ENCODE data around the gene NEXN. TPM values are rescaled to one million over a fixed set of nuclear protein-coding genes. Genes with fewer than 3 reads are reported as not detected.

The NEXN gene
- total RNA-seq, 1 experiment from 2014 or later = 1.6 TPM

DNA sequence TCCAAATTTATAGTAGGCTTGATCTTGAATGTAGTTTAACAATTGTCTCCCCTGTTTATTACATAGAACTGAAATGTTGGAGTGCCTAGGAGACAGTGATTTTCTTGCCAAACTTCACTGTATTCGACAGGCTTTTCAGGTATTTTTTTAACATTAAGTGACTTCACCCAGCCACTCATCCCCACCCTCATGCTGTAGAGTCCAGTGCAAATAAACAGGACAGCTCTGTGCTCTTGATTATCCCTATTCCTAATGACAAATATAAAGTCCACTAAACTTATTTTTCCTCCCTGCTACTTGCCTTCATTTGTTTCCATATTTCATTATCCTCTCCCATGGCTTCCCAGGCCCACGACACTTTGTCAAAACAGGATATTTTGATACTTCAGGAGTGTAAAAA lies 29.2 kb upstream of the NEXN start:
- Mint-ChIP-seq H3K4me1 (ENCODE audit: insufficient read depth, unreplicated experiment) (peaks cover 15% of the 10 kb centered on the region), H3K4me3 (ENCODE audit: unreplicated experiment) (no peak overlapping the region), H3K27me3 (ENCODE audit: insufficient read depth, unreplicated experiment) (no peaks in the 10 kb centered on the region), H3K9me3 (ENCODE audit: unreplicated experiment) (peaks cover 16% of the 10 kb centered on the region), H3K27ac (ENCODE audit: low read depth, unreplicated experiment) (peak overlapping the region; percentile 35), H3K36me3 (ENCODE audit: insufficient read depth, unreplicated experiment) (peaks cover 40% of the 10 kb centered on the region)
- TF ChIP-seq, protein P1, sequence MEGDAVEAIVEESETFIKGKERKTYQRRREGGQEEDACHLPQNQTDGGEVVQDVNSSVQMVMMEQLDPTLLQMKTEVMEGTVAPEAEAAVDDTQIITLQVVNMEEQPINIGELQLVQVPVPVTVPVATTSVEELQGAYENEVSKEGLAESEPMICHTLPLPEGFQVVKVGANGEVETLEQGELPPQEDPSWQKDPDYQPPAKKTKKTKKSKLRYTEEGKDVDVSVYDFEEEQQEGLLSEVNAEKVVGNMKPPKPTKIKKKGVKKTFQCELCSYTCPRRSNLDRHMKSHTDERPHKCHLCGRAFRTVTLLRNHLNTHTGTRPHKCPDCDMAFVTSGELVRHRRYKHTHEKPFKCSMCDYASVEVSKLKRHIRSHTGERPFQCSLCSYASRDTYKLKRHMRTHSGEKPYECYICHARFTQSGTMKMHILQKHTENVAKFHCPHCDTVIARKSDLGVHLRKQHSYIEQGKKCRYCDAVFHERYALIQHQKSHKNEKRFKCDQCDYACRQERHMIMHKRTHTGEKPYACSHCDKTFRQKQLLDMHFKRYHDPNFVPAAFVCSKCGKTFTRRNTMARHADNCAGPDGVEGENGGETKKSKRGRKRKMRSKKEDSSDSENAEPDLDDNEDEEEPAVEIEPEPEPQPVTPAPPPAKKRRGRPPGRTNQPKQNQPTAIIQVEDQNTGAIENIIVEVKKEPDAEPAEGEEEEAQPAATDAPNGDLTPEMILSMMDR (IDR thresholded peaks at IDR 0.05; ENCODE audit: unreplicated experiment) = no peak
- CTCF ChIA-PET = no interaction called here
- POLR2A ChIA-PET = interaction anchor here (0.8 to 2.2 kb wide), 2 partner anchors 8 to 1723 kb away, joined by 3 to 6 read pairs; no protein-coding TSS in a partner anchor
- DNase-seq (ENCODE audit: unreplicated experiment) = no peak
- intact Hi-C loops (cut with micrococcal nuclease) = no loop called here
- no TSS peak for BruUV-seq (replicated peaks)

DNA sequence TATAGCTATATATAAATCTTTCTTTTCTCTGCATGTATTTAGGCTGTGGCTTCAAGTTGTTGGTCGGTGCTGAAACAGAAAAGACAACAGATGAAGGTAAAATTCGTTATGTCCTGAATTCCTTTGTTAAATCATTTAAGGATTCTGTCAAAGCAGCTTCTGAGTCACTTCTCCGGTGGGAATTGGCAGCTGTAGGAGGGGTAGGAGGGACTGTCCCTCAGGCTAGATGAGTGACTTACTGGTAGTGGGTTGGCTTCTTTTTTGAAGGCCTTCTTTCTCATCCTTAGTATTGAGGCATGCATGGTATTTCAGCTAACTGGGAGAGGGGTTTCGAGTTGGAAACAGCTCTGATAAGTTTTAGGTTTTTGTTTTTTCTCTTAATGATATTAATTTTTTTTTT lies 22.1 kb upstream of the NEXN start:
- H3K27ac Mint-ChIP-seq (ENCODE audit: low read depth, unreplicated experiment) = no peak overlapping the region
- peaks cover 52% of the 10 kb centered on the region for H3K36me3 Mint-ChIP-seq (ENCODE audit: insufficient read depth, unreplicated experiment)
- intact Hi-C loops (cut with micrococcal nuclease) = no loop called here
- H3K9me3 Mint-ChIP-seq (ENCODE audit: unreplicated experiment) = no peaks in the 10 kb centered on the region
- no peak overlapping the region for H3K4me3 Mint-ChIP-seq (ENCODE audit: unreplicated experiment)
- POLR2A ChIA-PET = interaction anchor here (0.9 to 2.4 kb wide), 4 partner anchors 9 to 42 kb away, joined by 3 to 8 read pairs (median 4); partner anchors contain the start of gene NEXN
- peaks cover 4% of the 10 kb centered on the region for H3K4me1 Mint-ChIP-seq (ENCODE audit: insufficient read depth, unreplicated experiment)
- CTCF ChIA-PET = interaction anchor here (1.0 to 1.6 kb wide), 3 partner anchors 9 to 248 kb away, joined by 3 to 6 read pairs (median 3); no protein-coding TSS in a partner anchor
- TF ChIP-seq, protein P1 (IDR thresholded peaks at IDR 0.05; ENCODE audit: unreplicated experiment) = no peak
- BruUV-seq (replicated peaks) = no TSS peak
- DNase-seq (ENCODE audit: unreplicated experiment) = peak; percentile 54
- H3K27me3 Mint-ChIP-seq (ENCODE audit: insufficient read depth, unreplicated experiment) = no peaks in the 10 kb centered on the region

DNA sequence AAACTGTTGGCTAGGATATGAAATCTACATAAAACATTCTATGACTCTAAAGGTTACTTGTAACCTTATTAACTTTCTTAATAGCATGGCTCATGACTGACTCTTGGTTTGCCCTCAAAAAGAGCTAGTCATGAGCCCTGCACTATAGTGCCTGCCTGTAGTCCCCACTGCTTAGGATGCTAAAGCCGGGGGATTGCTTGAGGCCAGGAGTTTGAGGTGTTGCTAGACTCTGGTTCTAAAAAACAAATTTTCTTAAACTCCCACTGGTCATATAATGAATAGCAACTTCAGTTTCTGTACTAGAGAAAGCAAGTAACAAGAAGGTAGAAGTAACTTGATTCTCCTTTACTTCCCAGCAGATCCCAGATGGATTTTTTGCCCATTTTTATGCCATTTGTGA lies 15.8 kb upstream of the NEXN start:
- intact Hi-C loops (cut with micrococcal nuclease) = no loop called here
- H3K4me3 Mint-ChIP-seq (ENCODE audit: unreplicated experiment) = no peak overlapping the region
- TF ChIP-seq, protein P1 (IDR thresholded peaks at IDR 0.05; ENCODE audit: unreplicated experiment) = no peak
- H3K9me3 Mint-ChIP-seq (ENCODE audit: unreplicated experiment) = no peaks in the 10 kb centered on the region
- no peak for DNase-seq (ENCODE audit: unreplicated experiment)
- CTCF ChIA-PET = interaction anchor here (1.0 kb wide), 1 partner anchor 33 kb away, joined by 4 read pairs; no protein-coding TSS in a partner anchor
- POLR2A ChIA-PET = interaction anchor here (0.6 kb wide), 1 partner anchor 48 kb away, joined by 3 read pairs; no protein-coding TSS in a partner anchor
- BruUV-seq (replicated peaks) = no TSS peak
- H3K27me3 Mint-ChIP-seq (ENCODE audit: insufficient read depth, unreplicated experiment) = no peaks in the 10 kb centered on the region
- peaks cover 5% of the 10 kb centered on the region for H3K4me1 Mint-ChIP-seq (ENCODE audit: insufficient read depth, unreplicated experiment)
- H3K27ac Mint-ChIP-seq (ENCODE audit: low read depth, unreplicated experiment) = no peak overlapping the region
- peaks cover 5% of the 10 kb centered on the region for H3K36me3 Mint-ChIP-seq (ENCODE audit: insufficient read depth, unreplicated experiment)

DNA sequence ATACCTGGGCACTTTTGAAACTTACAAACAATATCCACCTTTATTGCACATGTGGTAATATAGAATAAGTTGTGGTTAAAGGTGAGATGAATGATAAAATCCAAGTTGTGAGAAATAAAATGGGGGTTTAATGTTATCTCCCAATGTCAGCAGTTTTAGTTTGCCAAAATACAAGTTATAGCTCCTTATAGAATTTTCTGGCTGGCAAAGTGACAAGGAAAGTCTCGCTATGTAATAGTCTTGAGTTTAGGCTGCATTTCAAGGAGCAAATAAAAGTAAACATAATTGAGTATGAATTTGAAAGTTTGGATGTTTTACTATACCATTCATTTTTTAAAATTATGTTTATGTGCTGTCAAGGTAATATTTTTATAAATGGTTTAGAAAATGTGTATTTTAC lies 15.0 kb upstream of the NEXN start:
- BruUV-seq (replicated peaks) = no TSS peak
- peaks cover 5% of the 10 kb centered on the region for H3K4me1 Mint-ChIP-seq (ENCODE audit: insufficient read depth, unreplicated experiment)
- no peaks in the 10 kb centered on the region for H3K27me3 Mint-ChIP-seq (ENCODE audit: insufficient read depth, unreplicated experiment)
- intact Hi-C loops (cut with micrococcal nuclease) = no loop called here
- H3K36me3 Mint-ChIP-seq (ENCODE audit: insufficient read depth, unreplicated experiment) = peaks cover 3% of the 10 kb centered on the region
- POLR2A ChIA-PET = interaction anchor here (0.7 kb wide), 1 partner anchor 38 kb away, joined by 4 read pairs; no protein-coding TSS in a partner anchor
- DNase-seq (ENCODE audit: unreplicated experiment) = no peak
- H3K27ac Mint-ChIP-seq (ENCODE audit: low read depth, unreplicated experiment) = no peak overlapping the region
- CTCF ChIA-PET = no interaction called here
- TF ChIP-seq, protein P1 (IDR thresholded peaks at IDR 0.05; ENCODE audit: unreplicated experiment) = no peak
- no peak overlapping the region for H3K4me3 Mint-ChIP-seq (ENCODE audit: unreplicated experiment)
- no peaks in the 10 kb centered on the region for H3K9me3 Mint-ChIP-seq (ENCODE audit: unreplicated experiment)
